ENCODE data around the gene TNPO3.
A peak's percentile ranks its signal among the peaks of the same experiment; 100 is the strongest.
"Not testable (repeated sequence)": the region's sequence is repeated elsewhere in the genome, so short reads cannot be mapped to it uniquely, and the experiment has no call there.

Gene TNPO3

DNA sequence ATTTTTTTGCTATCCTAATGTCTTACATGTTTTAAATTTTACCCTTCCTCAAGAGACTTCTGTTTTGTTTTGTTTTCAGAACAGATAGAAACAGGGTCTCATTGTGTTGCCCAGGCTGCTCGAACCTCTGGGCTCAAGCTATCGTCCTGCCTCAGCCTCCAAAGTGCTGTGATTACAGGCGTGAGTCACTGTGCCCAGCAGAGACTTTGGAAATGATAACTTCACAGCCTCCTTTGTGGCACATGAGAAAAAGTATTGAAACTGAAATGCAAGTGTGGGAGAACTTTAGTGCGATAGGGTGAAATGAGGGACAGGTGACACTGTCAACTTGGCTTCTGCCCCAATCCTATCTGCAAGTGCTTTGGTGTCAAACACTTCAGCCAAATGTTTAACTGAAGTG lies 95.6 kb downstream of the TNPO3 start:
- DNase-seq = no peak

- no peak for DNase-seq
Measured at GRCh38 chr7:128955981-128956380, 98.9 kb downstream of the TNPO3 start.

GRCh38 chr7:128954830-128955802 lies 99.8 kb downstream of the TNPO3 start:
- DNase-seq = peak; percentile 20

DNA sequence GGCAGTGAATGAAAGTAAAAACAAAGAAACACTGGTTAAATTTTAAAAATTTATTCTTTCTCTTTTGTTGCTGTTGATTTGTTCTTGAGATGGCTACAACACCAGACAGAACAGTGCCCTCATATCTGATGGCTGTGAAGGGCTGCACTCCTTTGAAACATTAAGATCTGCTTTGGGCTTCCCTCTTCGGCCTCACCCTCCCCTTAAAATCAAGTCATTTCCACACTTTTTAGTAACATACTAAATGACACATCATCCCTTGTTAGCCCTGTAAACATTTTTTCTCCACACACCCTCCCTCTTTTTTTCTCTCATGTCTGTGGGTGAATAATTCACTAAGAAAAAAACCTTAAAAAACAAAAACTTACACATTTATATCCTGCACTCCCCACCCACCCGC lies 100.8 kb downstream of the TNPO3 start:
- no peak for DNase-seq

GRCh38 chr7:128951296-128951695 lies 103.6 kb downstream of the TNPO3 start:
- DNase-seq = no peak

- no peak for DNase-seq
Measured at GRCh38 chr7:128948976-128949760, 105.7 kb downstream of the TNPO3 start.

GRCh38 chr7:128948312-128948973 lies 106.5 kb downstream of the TNPO3 start:
- DNase-seq = no peak

DNA sequence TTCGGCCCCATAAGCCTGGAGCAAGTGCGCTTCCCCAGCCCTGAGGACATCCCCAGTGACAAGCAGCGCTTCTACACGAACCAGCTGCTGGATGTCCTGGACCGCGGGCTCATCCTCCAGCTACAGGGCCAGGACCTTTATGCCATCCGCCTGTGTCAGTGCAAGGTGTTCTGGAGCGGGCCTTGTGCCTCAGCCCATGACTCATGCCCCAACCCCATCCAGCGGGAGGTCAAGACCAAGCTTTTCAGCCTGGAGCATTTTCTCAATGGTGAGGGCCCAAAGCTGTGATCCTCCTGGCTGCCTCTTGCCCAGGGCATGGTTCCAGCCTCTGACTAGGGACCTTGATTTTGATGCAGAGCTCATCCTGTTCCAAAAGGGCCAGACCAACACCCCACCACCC lies 107.1 kb downstream of the TNPO3 start:
- peak; percentile 2 for DNase-seq

GRCh38 chr7:128946936-128947830 lies 107.7 kb downstream of the TNPO3 start:
- DNase-seq = no peak

GRCh38 chr7:128945668-128946366 lies 109.1 kb downstream of the TNPO3 start:
- no peak for DNase-seq

DNA sequence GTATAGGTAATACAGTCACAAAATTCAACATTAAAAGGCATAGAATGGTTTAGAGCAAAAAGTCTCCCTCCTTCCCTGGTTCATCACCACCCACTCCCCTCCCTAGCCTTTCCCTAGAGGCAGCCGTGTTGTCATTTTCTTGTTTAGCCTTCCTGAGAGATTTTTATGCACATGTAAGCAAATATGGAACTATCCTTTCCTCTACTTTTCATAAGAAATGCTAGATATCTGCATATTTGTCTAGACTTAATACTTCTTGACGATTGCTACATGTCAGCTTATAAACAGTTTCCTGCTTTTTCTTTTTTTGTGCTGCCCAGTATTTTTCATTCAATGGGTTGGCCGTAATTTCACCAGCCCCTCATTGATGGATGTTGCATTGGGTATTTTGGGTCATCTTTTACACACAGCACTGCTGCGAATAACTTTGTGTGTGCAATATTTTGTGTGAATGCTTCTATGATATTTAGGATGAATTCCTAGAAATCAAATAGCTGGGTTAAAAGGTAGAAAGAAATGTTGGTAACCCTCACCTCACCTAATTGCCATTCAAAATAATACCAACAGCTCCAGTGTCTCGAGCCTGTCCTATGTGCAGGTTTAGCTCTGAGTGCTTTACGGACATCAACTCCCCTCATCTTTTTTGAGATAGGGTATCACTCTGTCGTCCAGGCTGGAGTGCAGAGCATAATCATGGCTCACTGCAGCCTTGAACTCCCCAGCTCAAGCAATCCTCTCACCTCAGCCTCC lies 110.2 kb downstream of the TNPO3 start:
- no peak for DNase-seq

DNA sequence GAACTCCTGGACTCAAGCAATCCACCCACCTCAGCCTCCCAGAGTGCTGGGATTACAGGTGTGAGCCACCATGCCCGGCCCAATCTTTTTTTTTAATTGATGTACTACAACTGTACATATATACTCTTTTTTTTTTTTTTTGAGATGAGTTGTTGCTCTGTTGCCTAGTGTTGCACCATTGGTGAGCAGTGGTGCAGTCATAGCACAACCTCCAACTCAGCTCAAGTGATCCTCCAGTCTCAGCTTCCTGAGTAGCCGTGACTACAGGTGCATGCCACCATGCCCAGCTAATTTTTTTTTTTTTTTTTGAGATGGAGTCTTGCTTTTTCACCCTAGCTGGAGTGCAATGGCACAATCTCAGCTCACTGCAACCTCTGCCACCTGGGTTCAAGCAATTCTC lies 111.7 kb downstream of the TNPO3 start:
- not testable (repeated sequence) for DNase-seq

DNA sequence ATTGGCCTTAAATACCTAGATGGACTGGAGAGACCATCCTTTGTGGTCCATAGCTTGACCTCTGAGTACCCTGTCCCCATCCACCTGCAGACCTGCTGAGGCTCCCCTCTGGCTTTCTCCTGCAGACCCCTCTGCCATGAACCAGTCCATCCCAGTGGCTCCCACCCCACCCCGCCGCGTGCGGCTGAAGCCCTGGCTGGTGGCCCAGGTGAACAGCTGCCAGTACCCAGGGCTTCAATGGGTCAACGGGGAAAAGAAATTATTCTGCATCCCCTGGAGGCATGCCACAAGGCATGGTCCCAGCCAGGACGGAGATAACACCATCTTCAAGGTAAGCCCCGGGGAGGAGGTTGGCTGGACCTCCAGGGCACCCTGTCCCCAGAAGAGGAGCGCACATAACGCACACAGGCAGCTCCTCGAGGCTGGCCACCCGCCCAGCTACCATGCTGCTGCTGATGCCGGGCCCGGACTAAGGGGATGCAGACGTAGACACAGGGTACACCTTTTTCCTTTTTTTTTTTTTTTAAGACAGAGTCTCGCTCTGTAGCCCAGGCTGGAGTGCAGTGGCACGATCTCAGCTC lies 112.9 kb downstream of the TNPO3 start:
- DNase-seq = no peak

- DNase-seq = no peak
Measured at GRCh38 chr7:128941323-128941890, 113.5 kb downstream of the TNPO3 start.

DNA sequence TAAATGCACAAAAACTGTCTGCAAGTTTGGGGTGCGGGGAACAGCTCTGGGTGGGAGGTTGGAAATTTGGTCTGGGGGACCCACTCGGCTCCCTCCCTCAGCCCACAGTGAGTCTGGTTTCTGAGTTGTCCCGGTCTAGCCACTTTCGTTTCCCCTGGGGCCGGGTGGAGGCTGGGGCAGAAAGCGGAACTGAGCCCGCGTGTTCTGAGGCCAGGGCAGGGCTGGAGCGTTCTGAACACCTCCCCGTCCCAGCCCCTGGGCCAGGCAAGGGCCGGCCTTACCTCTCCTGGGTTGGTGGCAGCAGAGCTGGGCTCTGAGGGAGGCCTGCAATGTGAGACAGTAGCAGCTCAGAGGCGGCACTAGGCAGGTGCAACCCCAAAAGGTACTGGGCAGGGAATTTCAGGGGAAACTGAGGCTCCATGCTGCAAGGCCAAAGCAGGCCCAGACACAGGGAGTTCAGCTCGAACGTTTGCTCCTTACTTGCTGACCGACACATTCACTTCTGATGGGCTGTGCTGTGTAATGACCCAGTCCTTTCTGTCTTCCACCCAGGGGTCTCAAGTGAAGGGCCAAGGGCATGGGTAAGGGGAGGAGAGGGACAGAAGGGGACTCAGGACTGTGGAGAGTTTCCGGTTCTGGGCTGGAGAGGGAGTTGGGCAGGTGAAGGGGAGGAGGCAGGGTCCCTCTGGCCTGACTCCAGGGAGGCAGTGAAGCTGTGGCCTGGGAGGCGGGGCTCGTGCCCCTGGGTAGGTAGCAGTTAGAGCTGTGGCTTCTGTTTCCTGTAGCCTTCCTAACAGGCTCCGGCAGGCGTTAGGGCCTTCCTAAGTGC lies 114.2 kb downstream of the TNPO3 start:
- DNase-seq = no peak

DNA sequence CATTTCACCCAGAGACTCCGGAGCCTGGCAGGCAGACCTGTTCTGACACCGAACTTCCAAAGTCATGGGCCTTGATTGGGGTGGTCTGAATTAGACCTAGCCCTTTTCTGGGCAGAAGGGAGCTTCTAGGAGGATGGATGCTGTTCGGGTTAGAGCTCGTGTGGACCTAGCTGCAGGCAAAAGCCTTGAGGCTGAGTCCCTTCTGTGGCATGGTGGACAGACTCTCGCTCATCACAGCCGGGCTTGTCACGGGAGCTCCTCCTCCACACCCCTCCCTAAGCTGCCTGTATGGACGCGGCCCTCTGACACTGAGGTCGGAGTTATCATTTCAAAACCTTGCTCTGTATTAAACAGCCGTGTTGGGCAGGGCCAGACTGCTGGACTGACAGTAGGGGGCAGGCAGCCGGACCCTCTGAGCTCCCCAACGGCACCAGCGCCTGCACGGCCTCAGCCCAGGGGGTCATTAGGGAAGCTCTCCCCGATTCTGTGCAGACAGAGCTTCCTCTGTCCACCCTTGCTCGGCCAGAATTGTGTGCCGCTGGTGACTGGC lies 115.0 kb downstream of the TNPO3 start:
- DNase-seq = no peak

GRCh38 chr7:128939075-128939860 lies 115.6 kb downstream of the TNPO3 start:
- no peak for DNase-seq

All from fibroblast of skin of back (primary cell).